Transverse colon (tissue), 4 donors: ENCODE measurements around the gene EIF1AD. TPM values are rescaled to one million over a fixed set of nuclear protein-coding genes. Genes with fewer than 3 reads are reported as not detected.

ENCODE experiments used
- DNase-seq: peaks from one replicate; pipeline ENCODE4 v3.0.0-alpha.2; 2019
- H3K27ac ChIP-seq, 4 donors: fragments of 200-600 bp; sonication (generic); 2 replicates each; pipeline ENCODE4 v1.5.1; 2016 to 2018; ENCODE audit warnings: inconsistent platforms in 4 of 4
- H3K27me3 ChIP-seq: fragments of 200-600 bp; sonication (generic); 2 replicates; pipeline ENCODE4 v1.5.1; 2017; ENCODE audit warnings: inconsistent platforms
- H3K36me3 ChIP-seq, 4 donors: fragments of 200-600 bp; sonication (generic); 2 replicates each; pipeline ENCODE4 v1.5.1; 2017 to 2019; ENCODE audit warnings: inconsistent platforms in 4 of 4
- H3K4me1 ChIP-seq, 4 donors: fragments of 200-600 bp; sonication (generic); 2 replicates each; pipeline ENCODE4 v1.5.1; 2017 to 2020; ENCODE audit warnings: inconsistent platforms in 4 of 4
- H3K4me3 ChIP-seq, 4 donors: fragments of 200-600 bp; sonication (generic); 1 replicate in 1 of 4; 2 replicates in 3 of 4; pipeline versions ENCODE4 v1.5.1 to v1.6.1; 2017 to 2019; ENCODE audit warnings: inconsistent platforms in 4 of 4
- H3K9me3 ChIP-seq, 2 donors: fragments of 200-600 bp; sonication (generic); 2 replicates each; pipeline ENCODE4 v1.5.1; 2017 to 2019; ENCODE audit warnings: inconsistent platforms in 2 of 2
- CTCF ChIP-seq, 5 experiments: fragments of 200-600 bp in 3 of 5; fragments of 450-650 bp in 2 of 5; sonication (generic) in 3 of 5; IDR thresholded peaks; 1 replicate in 2 of 5; 2 replicates in 3 of 5; pipeline ENCODE4 v1.5.1; 2016 to 2017; ENCODE audit warnings: antibody characterized with exemption in 5 of 5, inconsistent platforms in 3 of 5, mild to moderate bottlenecking in 2 of 5, moderate library complexity in 1 of 5
- EP300 ChIP-seq: sonication (generic); formaldehyde crosslinking; IDR thresholded peaks from one replicate; pipeline ENCODE4 v1.6.1; 2017; ENCODE audit warnings: antibody characterized with exemption, low read depth
- POLR2A ChIP-seq: fragments of 450-650 bp; IDR thresholded peaks from one replicate; pipeline ENCODE4 v1.6.1; 2016; ENCODE audit warnings: antibody characterized with exemption, mild to moderate bottlenecking, moderate library complexity
- POLR2AphosphoS5 ChIP-seq, 3 donors: sonication (generic); formaldehyde crosslinking; IDR thresholded peaks; one replicate each; pipeline ENCODE4 v1.6.1; 2016; ENCODE audit warnings: antibody characterized with exemption in 3 of 3
- WGBS, 2 donors: methylation state at CpG; one replicate each; pipeline ENCODE4 v1.1.5; 2018; ENCODE audit warnings: low coverage in 1 of 2; 5-methylcytosine and 5-hydroxymethylcytosine counted together
- in situ Hi-C, 4 donors: fragments of 200-750 bp; cut with MboI; loops; one replicate each; pipeline versions ENCODE4 v1.15.0 to v1.15.1; 2017; ENCODE audit warnings: low sequenced_read_pairs in 3 of 4, low pct_ligation_motif_present in 1 of 4, low pct_unique_long_range_greater_than_20kb in 1 of 4
- intact Hi-C: fragments of 100-400 bp; cut with DNase I; formaldehyde crosslinking; loops from one replicate; pipeline ENCODE4 v1.15.1; 2023; ENCODE audit warnings: low total_unique reads
- total RNA-seq, 4 donors: library from RNA; depleted of rRNA; stranded (reverse); fragments of >200 nt; gene quantifications; one replicate each; pipeline ENCODE4 v1.1.0, GENCODE V29; 2016

EIF1AD gene
- total RNA-seq, 4 donors from 2014 or later = 14.6 to 82.6 (median 31.2) TPM

- TF ChIP-seq POLR2A (no peak), EP300 (no peak), POLR2AphosphoS5 (IDR thresholded peaks at IDR 0.05) (no peak), CTCF (IDR thresholded peaks at IDR 0.05) (no peak)
- Histone ChIP-seq H3K9me3 (no peaks in the 10 kb centered on the region), H3K4me1 (peaks cover 0 to 7% (median 4%) of the 10 kb centered on the region in 4 donors), H3K27me3 (peaks cover 18% of the 10 kb centered on the region), H3K4me3 (no peak overlapping the region), H3K36me3 (no peaks in the 10 kb centered on the region), H3K27ac (no peak overlapping the region)
- WGBS, 2 donors = 45 to 64% methylated on average over 3 to 6 of the region's 6 CpGs
- no peak for DNase-seq
- intact Hi-C loops = no loop called here
- in situ Hi-C loops = no loop called here
Measured at GRCh38 chr11:66044757-66045156, 42.8 kb upstream of the EIF1AD start.

GRCh38 chr11:66042996-66043906, 41.3 kb upstream of the EIF1AD start:
- no peak overlapping the region for H3K4me3 ChIP-seq

GRCh38 chr11:66042227-66042995, 40.5 kb upstream of the EIF1AD start:
- no peaks in the 10 kb centered on the region for H3K27me3 ChIP-seq
- in situ Hi-C loops = no loop called here
- 90 to 97% methylated on average over 2 to 81 of the region's 81 CpGs for WGBS, 2 donors
- intact Hi-C loops = no loop called here
- no peak overlapping the region for H3K4me3 ChIP-seq
- H3K36me3 ChIP-seq = no peaks in the 10 kb centered on the region
- peaks cover 0 to 7% (median 2%) of the 10 kb centered on the region in 4 donors for H3K4me1 ChIP-seq
- no peak for DNase-seq
- TF ChIP-seq POLR2A (no peak), CTCF (IDR thresholded peaks at IDR 0.05) (no peak), EP300 (no peak), POLR2AphosphoS5 (IDR thresholded peaks at IDR 0.05) (no peak)
- H3K27ac ChIP-seq = no peak overlapping the region
- H3K9me3 ChIP-seq = no peaks in the 10 kb centered on the region

More at GRCh38 chr11:66042996-66043906, 41.3 kb upstream of the EIF1AD start:
- TF ChIP-seq POLR2A (no peak), POLR2AphosphoS5 (IDR thresholded peaks at IDR 0.05) (no peak), CTCF (IDR thresholded peaks at IDR 0.05) (no peak), EP300 (no peak)
- intact Hi-C loops (no loop called here), in situ Hi-C loops (no loop called here)
- no peaks in the 10 kb centered on the region for H3K36me3 ChIP-seq
- H3K27me3 ChIP-seq = peaks cover 6% of the 10 kb centered on the region
- WGBS, 2 donors = 96 to 98% methylated on average over 13 to 88 of the region's 88 CpGs
- no peak for DNase-seq
- H3K27ac ChIP-seq = no peak overlapping the region
- no peaks in the 10 kb centered on the region for H3K9me3 ChIP-seq
- peaks cover 0 to 7% (median 2%) of the 10 kb centered on the region in 4 donors for H3K4me1 ChIP-seq

- TF ChIP-seq EP300 = no peak
- TF ChIP-seq POLR2AphosphoS5 (IDR thresholded peaks at IDR 0.05) = no peak
- TF ChIP-seq CTCF (IDR thresholded peaks at IDR 0.05) = no peak
- no peak for TF ChIP-seq POLR2A
- intact Hi-C loops = no loop called here
Measured at GRCh38 chr11:66039765-66040164, 37.8 kb upstream of the EIF1AD start.

More at GRCh38 chr11:66039765-66040164, 37.8 kb upstream of the EIF1AD start:
- no peak for DNase-seq
- peaks cover 0 to under 1% (median 0%) of the 10 kb centered on the region in 4 donors for H3K4me1 ChIP-seq
- no peak overlapping the region for H3K27ac ChIP-seq
- no peaks in the 10 kb centered on the region for H3K27me3 ChIP-seq
- no peaks in the 10 kb centered on the region for H3K9me3 ChIP-seq
- H3K36me3 ChIP-seq = no peaks in the 10 kb centered on the region
- in situ Hi-C loops = no loop called here
- H3K4me3 ChIP-seq = no peak overlapping the region
- 79% methylated on average over 3 of the region's 3 CpGs; no CpG with 5 or more reads in 1 of the 2 donors for WGBS, 2 donors
